HPDE6-E6E7 (cell line): ENCODE results near the gene CCDC141.

Experiments used
- DNase-seq: peaks from one replicate; pipeline ENCODE4 v3.0.0; 2011; ENCODE audit warnings: missing footprints; ENCODE audit errors: extremely low spot score

The CCDC141 gene

DNA sequence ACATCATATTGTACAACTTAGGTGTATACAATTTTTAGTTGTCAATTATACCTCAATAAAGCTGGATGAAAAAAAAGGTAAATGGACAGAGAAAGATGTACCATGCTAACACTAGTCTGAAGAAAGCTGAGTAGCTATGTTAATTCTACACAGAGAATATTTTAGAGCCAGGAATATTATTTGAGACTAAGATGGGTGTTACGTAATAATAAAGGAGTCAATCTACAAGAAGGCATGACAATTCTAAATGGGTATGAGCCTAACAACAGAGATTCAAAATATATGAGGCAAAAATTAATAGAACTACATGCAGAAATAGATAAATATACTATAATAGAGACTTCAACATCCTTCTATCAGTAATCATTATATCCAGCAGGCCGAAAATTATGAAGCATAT is 69.1 kb downstream of the CCDC141 start:
- no peak for DNase-seq

- DNase-seq, result no peak
Measured at GRCh38 chr2:178978667-178979066, 71.3 kb downstream of the CCDC141 start.

DNA sequence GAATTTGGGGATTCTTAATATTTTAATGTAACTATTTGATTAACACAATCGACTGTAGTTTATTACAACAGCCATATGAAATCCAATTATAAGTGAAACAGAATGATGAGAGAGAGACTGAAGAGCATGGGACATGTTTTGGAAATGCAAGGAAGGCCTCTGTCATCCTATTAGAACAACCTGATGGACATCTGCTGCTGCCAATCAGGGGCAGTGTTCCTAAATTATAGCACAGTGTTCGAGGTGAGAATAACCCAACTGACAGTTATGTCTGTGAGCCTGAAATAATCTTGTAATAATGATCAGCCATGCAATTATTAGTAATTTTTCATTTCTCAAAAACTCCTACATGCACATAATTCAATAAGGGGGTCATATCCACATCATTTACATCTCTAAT is 73.6 kb downstream of the CCDC141 start:
- DNase-seq, result no peak

- no peak for DNase-seq
Measured at GRCh38 chr2:178962805-178963433, 87.0 kb downstream of the CCDC141 start.

- DNase-seq, result no peak
Measured at GRCh38 chr2:178962152-178962551, 87.8 kb downstream of the CCDC141 start.

- no peak for DNase-seq
Measured at GRCh38 chr2:178954049-178954448, 95.9 kb downstream of the CCDC141 start.

GRCh38 chr2:178951266-178952006 is 98.5 kb downstream of the CCDC141 start:
- DNase-seq, result no peak

DNA sequence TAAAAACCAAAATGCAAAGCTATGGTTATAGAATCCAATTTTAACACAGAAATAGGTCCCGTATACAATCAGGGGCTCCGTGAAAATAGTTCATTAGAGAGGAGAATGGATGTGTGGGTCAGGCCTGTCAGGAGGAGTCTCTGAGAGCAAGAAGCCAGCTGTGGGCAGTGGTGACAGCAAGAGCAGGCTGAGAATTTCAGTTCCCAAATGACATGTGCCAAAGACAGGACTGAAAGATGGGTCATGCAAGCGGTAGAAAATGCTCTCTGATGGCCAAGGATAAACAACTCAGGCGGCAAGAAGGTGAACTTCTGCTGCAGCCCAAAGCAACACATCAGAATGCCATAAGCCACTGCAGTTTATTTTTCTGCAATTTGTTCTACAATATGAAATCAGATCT is 100.4 kb downstream of the CCDC141 start:
- no peak for DNase-seq

DNA sequence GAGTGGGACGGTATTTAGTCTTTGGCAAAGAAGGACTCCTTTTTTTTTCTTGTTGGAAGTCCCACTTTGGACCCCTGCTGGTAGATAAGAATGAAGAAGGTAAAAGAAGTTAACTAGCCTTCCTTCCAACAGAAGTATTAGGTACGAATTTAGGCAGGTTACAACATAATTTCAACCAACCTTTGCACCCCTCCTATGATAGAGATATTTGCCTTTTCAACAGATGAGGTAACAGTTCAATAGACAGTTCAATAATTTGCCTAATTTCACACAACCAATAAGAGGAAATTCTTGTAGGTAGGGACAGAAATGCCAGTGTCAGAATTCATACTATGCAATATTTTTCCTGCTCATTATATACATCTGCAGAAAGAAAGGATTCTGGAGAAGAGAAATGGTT is 100.8 kb downstream of the CCDC141 start:
- no peak for DNase-seq

DNA sequence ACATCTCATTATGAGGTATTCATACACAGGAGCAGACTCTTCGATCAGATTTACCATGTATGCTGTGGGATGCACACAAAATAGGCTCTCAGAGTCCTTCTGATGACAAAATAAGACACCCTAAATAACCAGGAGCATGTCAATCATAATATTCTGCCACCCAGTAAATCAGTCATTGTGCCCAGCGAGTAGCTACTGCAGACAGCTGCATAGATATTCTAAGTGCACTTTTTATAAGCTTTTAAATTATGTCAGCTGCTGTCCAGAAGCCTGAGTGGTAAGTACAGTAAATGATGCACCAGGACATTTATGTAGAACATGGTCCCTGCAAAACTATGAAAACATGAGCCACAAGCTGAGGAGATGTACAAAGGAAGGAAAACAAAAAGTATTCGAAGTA is 102.9 kb downstream of the CCDC141 start:
- no peak for DNase-seq

GRCh38 chr2:178946494-178946893 is 103.4 kb downstream of the CCDC141 start:
- DNase-seq, result no peak

DNA sequence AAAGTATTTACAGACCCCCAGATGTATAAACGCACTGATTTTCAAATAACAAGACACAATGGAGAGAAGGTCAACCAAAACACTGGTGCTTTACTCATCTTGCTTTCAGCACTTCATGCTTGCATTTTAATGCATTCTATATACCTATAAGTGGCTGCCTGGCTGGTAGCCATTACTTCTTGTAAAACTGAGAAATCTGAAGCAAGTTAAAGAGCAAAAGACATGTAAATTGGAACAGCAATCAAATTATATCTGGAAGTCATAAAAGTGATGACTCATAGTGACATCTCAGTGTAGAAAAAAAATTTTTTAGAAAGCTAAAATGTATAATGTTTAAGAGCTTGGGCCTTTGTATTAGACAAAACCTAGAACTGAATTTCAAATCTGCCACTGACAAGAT is 106.2 kb downstream of the CCDC141 start:
- no peak for DNase-seq

DNA sequence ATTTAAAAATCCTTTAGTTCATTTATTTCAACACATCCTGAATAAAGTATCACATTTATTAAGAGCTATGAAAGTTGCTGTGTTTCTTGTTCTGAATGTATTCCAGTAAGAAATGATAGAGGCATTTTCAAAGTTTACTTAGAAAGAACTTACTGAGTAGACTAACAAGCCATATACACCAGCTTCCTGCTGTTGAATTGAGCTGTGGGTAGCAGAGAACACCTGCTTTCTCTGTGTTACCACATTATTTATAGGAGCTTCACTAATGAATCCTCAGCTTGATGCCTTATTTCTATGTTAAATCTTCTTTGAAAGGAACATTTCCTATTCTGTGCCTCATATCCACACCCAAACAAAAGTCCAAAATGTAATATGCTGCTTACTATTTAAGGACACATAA is 115.4 kb downstream of the CCDC141 start:
- DNase-seq, result no peak

DNA sequence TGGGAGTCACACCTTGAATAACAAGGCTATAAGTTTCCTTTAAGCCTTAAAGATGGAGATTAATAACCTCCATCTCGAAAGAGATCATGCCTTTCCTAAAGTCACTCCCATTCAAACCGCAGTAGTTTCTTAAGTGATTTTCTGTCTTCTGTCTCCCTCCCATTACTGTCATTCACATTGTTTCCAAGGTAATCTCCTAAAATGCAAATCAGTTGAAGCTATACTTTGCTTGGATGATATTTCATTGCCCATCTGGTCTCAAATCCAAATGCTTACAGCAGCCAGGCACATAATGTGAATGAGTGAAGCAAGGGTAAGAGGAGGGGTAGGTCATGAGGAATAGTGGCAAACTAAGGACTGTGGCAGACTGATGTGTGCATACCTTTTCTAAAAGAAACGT is 116.4 kb downstream of the CCDC141 start:
- DNase-seq, result no peak

GRCh38 chr2:178928077-178928476 is 121.9 kb downstream of the CCDC141 start:
- no peak for DNase-seq

DNA sequence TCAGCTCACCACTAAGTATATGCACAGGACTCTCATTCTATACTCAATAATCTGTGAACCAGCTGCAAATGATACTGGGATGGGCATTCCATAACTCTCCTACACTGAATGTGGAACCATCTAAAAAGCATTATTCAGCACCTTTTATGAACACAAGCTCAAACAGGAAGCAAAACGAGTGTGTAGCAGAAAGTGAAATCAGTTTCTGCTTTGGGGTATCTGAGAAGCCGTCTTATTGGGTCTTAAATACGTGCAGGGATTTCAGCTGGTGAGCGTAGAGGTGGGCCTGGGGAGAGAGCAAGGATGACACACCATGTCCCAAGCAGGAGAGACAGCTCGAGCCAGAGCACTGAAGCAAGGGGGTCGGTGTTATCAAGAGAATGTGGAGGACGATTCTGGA is 122.8 kb downstream of the CCDC141 start:
- no peak for DNase-seq

DNA sequence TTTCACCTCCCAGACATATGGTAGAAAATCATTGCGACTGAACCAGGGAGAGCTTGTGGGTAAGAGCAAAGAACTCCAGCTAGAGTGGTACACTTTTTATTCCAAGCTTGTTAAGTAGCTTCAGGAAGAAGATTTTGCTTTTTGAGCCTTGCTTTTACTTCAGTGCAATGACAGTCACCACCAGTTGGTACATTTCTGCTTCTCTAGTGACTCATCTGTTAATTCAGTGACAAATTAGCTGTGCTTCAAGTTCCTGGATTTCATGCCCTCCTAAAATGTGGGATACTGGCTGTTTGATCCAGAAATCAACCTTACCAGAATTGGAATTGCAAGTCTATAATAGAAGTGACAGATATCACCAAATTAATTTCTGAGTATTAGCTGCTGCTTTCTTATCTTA is 125.1 kb downstream of the CCDC141 start:
- DNase-seq, result no peak

DNA sequence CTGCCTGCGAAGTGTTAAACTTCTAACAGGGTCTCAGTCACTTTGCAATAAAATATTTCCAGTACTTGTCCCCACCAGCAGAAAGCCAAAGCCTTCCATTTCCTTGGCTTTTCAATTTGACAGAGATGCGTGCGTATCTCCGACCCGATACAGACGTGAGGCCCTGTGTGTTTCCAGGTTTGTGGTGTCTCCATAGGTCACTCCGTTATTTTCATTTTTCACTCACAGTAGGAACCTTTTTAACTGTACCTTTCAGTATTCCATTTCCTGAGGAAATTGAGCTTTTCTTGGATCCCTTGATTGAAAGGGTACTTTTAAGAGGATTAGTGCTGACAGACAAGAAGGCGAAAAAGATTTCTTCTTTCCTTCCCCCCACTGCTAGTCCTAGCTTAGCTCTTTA is 126.4 kb downstream of the CCDC141 start:
- DNase-seq, result no peak

- DNase-seq, result no peak
Measured at GRCh38 chr2:178920916-178921513, 128.9 kb downstream of the CCDC141 start.

GRCh38 chr2:178917555-178917954 is 132.4 kb downstream of the CCDC141 start:
- no peak for DNase-seq

DNA sequence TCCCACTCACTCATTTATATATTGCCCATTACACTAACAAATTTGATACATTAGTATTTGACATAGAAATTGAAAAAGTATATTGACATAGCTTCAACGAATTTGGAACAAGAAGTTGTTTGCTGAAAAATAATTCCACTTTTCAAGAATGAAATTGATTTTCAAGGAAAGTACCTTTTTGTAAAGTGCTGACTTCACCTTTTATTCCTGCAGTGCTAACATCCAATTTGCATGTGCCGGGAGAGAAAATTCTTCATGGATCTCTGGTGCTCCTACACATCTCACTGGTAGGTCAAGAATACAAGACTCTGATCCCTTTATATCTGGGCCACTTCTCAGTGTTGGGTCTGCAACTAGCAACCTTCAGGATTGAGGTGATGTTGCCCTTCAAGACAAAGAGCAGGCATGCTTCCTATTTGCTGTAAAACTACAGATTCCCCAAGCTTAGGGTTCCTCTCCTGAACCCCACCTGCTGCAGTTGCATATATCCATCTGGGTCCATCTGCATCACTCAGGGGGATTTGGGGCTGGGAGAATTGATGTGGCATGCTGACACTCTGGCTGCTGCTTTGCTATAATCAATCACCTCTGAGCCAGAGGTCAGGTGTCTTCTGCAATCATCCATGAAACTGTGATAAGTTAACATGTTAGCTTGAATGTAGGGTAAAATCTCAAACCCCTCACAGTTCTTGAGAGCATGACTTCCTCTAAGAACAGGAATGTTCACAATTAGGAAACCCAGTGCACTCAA is 134.3 kb downstream of the CCDC141 start:
- no peak for DNase-seq

GRCh38 chr2:178914259-178914849 is 135.6 kb downstream of the CCDC141 start:
- DNase-seq, result peak; percentile 60
